DMS114 treated with DMSO at 0.1 percent for 48 hours (cell line): ENCODE results near the gene LRP1B.
"Not testable (repeated sequence)": the region's sequence is repeated elsewhere in the genome, so short reads cannot be mapped to it uniquely, and the experiment has no call there.

Source experiments
- DNase-seq: peaks from one replicate; lab custom pipeline; 2025; ENCODE audit not compliant: unreplicated experiment; lab: John Stamatoyannopoulos, UW

Gene LRP1B

GRCh38 chr2:140593132-140593531, 1537.7 kb downstream of the LRP1B start:
- DNase-seq = no peak

GRCh38 chr2:140589696-140590095, 1541.1 kb downstream of the LRP1B start:
- no peak for DNase-seq

- no peak for DNase-seq
These were observed 1541.5 kb downstream of the LRP1B start for GRCh38 chr2:140589273-140589672.

- no peak for DNase-seq
These were observed 1544.4 kb downstream of the LRP1B start for GRCh38 chr2:140586379-140586778.

GRCh38 chr2:140585016-140585415, 1545.8 kb downstream of the LRP1B start:
- DNase-seq = no peak

- DNase-seq = no peak
These were observed 1546.3 kb downstream of the LRP1B start for GRCh38 chr2:140584471-140584870.

- no peak for DNase-seq
These were observed 1550.2 kb downstream of the LRP1B start for GRCh38 chr2:140580532-140581151.

GRCh38 chr2:140577453-140577852, 1553.4 kb downstream of the LRP1B start:
- DNase-seq = no peak

GRCh38 chr2:140567734-140568133, 1563.1 kb downstream of the LRP1B start:
- no peak for DNase-seq

- no peak for DNase-seq
These were observed 1565.1 kb downstream of the LRP1B start for GRCh38 chr2:140565756-140566155.

GRCh38 chr2:140555701-140556100, 1575.1 kb downstream of the LRP1B start:
- no peak for DNase-seq

GRCh38 chr2:140552634-140553033, 1578.2 kb downstream of the LRP1B start:
- DNase-seq = no peak

GRCh38 chr2:140551287-140551686, 1579.5 kb downstream of the LRP1B start:
- DNase-seq = no peak

- DNase-seq = no peak
These were observed 1580.0 kb downstream of the LRP1B start for GRCh38 chr2:140550821-140551220.

- not testable (repeated sequence) for DNase-seq
These were observed 1586.0 kb downstream of the LRP1B start for GRCh38 chr2:140544769-140545168.

- DNase-seq = no peak
These were observed 1588.2 kb downstream of the LRP1B start for GRCh38 chr2:140542627-140543026.

GRCh38 chr2:140539242-140539875, 1591.5 kb downstream of the LRP1B start:
- DNase-seq = no peak

GRCh38 chr2:140529706-140530105, 1601.1 kb downstream of the LRP1B start:
- no peak for DNase-seq

- DNase-seq = no peak
These were observed 1601.8 kb downstream of the LRP1B start for GRCh38 chr2:140528982-140529381.

- no peak for DNase-seq
These were observed 1604.2 kb downstream of the LRP1B start for GRCh38 chr2:140526575-140526974.

GRCh38 chr2:140512106-140512505, 1618.7 kb downstream of the LRP1B start:
- DNase-seq = no peak

- DNase-seq = no peak
These were observed 1621.1 kb downstream of the LRP1B start for GRCh38 chr2:140509765-140510164.

- DNase-seq = no peak
These were observed 1622.1 kb downstream of the LRP1B start for GRCh38 chr2:140508756-140509155.
